NCI-H345 treated with DMSO at 0.1 percent for 48 hours (cell line): ENCODE measurements around the gene RXRB.
"Not testable (repeated sequence)": the region's sequence is repeated elsewhere in the genome, so short reads cannot be mapped to it uniquely, and the experiment has no call there.

Experiments
- DNase-seq: peaks from one replicate; lab custom pipeline; 2025; ENCODE audit not compliant: unreplicated experiment; lab: John Stamatoyannopoulos, UW

The RXRB gene

DNA sequence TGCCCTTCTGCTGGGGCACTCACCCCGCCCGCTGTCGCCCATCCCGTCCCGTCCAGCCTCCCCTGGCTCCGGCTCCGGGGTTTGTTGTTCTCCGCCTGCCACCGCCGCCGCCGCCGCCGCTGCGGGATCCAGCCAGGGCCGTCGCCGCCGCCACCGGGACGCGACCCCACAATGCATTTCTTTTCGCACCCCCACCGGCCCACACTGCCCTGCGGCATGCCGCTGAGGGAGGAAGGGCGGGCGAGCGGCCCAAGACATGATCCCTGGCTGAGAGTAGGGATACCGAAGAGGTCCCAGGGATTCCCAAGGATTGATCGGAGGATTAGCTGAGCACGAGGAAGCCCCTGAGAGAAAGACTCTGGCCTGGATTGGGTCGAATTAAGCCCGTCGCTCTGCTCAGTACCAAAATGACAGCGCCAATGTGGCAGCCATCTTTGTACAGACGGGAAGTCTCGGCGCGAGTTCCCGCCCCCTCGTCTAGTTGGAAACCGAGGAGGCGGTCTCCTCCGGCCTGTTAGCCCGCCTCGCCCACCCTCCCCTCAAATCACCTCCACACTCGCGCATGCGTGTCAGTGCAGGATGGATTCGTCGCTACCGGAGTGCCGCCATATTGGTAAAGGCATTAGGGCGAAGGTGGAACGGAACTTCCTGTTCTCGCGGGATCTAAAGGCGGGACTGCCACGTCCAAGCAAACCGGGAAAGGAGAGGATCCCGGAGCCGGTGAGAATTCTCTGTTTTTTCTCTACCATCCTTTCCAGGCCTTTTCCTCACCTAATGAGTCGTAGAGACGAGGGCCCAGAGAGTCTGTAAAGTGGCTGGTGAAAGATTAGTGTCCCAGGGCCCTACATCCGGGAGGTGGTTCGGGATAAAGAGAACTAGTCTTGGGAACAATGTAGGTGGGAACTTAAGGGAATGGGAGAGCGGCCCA is at the start of gene RXRB, which contains the start of gene SLC39A7:
RXRB (minus strand) TSS at position 447 of the 928 bp plus-strand sequence; CDS start at position 258, 189 bp downstream.
SLC39A7 (plus strand) TSS at position 649 of the 928 bp plus-strand sequence. CDS start 379 bp downstream, outside the sequence.
- peak; percentile 96 for DNase-seq

DNA sequence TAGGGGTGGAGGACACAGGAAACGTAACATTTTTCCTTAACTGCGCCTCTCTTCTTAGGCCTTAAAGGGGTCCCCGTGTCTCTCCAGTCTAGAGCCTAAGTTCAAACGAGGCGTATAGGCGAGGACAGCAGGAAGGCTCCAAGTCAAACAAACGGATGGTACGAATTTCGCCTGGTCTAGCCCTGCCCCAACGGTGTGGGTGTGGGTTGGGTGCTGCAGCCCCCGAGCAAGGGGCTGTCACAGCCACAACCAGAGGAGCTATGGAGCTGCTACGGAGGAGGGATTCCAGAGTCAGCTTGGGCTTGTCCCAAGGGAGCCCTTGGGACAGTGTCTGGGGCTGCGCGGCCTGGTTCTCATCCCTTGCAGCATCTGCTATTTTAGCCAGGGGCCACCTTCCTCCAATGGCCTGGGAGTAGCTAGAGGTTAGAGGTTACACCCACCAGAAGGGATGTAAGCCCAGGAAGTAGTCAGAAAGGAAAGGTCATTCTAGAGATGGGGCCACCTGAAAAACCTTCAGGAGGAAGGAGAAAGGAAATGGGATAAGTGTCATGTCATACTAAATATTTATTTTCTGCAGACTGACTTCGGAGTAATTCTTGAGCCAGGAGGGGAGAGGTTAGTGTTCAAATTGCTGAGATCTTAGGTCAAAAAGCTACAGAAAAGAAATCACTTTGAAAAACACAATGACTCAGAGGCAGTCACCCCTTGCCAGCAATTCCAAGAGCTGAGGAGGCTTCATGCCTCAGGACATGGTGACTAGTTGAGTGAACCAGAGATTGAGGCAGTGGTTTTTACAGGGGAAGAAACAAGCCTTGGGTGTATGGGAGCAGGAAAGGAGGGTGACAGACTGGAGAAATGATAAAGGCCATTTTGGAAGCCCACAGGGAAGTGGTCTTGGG is 49.5 kb upstream of the RXRB start:
- no peak for DNase-seq

DNA sequence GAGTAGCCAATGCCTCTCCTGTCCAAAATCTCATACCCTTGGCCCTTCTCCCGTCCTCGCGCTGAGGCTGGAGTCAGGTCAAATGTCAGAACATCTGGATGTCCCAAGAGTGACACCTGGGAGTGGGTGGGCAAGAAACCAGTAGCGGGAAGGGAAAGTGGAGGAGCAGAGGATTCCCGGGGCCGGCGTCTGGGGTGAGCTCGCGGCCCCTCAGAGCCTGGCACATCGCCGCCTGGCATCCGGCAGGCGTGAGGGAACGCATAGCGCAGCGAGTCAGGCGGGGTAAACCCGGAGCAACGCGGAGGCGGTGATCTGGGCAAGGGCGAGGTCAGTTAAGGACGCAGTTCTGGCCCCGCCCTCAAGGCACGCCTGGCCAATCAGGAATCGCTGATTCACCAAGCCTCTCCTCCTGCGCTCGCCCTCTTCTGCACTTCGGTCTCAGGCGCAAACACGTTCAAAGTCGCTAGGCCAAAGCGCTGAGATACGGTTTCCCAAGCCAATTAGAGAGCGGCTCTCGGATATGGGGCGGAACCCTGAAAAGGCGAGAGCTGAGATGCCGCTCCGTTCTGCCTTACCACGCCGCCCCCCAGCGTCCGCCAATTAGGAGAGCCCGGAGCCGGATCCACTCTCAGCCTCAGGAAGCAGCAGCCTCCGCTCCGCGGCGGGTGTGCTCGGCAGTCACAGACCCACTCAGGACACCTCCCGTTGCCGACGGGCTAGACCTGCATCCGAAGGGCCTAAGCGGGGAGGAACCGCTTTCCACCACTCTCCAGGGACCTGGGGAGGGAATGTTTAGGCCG is 48.7 kb upstream of the RXRB start:
- DNase-seq = peak; percentile 95

DNA sequence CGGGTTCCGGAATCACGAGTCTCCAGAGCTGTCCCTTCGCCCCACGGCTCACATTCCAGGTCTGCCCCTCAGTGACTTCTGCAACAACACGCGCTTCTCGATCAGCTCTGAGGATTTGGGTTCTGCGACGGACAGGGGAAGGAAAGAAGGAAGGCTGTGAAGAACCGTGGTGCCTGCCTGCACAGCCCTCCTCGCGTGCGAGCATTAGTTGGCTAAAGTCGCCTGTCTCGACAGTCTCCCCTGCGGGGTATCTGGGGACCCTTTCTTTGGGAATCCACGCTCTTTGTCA is 48.1 kb upstream of the RXRB start:
- peak; percentile 70 for DNase-seq

DNA sequence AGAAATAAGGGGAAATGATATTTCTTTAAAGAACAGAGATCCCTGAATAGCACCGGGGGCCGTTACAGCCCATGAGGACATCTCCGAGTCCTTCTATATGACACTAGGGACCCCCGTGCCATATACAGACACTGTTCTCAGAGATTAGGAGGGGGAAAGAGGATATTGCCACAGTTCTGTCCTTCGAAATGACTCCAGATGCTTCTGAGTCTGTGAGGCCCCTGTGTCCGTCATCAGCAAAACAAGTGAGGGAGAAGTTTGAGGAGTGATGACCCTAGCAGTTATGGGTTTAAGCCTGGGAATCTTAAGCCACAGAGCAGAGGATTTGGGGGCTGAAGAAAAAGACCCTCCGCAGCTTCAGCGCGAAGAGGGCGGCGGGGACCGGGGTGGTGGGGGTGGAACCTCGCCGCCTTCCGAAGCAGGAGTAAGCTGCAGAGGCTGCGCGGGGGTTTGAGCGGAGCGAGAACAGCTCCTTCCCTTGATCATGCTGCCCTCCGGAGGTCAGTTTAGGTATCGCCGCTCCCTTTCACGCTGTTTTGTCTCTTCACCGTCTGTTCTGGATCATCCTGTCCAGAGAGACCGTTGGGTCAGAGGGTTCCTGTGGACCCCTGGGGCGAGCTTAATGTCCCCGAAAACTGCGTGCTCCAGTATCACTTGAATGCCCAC is 47.6 kb upstream of the RXRB start:
- DNase-seq = peak; percentile 70

DNA sequence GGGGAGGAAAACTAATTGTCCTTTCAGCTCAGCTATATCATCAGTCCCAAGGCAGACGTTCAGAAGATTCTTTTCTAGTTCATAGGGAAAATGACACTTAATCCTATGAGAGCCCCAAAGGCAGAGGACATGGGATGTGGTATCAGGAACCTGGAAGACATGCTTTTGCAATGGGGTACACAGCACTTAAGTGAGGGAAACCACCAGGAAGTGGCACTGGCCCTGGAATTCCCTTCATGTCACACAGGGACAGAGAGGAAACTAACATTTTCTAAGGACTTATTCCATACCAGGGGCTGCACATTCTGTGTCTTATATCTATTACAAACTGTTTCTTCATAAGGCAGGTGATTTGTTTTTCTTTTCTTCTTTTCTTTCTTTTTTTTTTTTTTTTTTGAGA is 43.0 kb upstream of the RXRB start:
- no peak for DNase-seq

DNA sequence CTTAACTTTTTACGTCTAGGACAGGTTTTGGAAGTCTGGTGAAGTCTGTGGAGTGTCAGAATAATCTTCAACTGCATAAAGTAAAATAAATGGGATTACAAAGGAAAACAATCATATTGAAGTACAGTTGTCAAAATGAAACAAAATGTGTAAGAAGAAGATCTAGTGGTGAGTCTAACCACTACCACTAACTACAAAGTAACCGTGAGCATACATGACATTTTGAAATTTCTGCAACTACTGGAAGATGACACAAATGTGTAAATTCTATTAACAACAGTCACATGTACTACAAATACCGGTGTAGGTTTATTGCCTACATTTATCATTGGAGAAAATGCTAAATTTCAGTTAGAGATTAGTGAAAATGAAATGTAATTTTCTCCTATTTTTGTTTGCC is 41.5 kb upstream of the RXRB start:
- DNase-seq = no peak

DNA sequence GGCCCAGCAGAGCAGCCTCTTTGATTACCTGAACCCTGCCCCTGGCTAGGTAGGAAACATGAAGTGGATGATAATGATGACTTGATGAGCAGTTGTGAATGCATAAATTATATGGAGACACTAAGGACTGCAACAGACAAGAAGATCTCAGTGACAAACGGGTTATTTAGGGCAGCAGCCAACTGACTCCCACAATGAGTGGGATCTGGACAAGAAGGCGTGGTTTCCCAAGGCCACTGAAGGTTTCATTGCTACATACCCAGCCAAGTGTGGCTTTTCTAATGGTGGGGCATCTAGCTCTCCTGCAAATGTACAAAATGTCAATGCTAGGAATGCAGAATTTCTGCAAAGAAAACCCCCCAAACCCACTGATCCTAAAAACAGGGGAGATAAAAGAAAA is 37.3 kb upstream of the RXRB start:
- DNase-seq = no peak

DNA sequence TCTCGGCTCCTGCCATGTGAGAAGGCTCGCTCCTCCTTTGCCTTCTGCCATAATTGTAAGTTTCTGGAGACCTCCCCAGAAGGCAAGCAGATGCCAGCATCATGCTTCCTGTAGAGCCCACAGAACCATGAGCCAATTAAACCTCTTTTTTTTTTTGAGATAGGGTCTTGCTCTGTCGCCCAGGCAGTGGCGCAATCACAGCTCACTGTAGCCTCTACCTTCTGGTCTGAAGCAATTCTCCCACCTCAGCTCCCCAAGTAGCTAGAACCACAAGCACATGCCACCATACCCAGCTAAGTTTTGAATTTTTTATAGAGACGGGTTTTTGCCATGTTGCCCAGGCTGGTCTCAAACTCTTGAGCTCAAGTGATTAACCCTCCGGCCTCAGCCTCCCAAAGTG is 36.4 kb upstream of the RXRB start:
- no peak for DNase-seq

DNA sequence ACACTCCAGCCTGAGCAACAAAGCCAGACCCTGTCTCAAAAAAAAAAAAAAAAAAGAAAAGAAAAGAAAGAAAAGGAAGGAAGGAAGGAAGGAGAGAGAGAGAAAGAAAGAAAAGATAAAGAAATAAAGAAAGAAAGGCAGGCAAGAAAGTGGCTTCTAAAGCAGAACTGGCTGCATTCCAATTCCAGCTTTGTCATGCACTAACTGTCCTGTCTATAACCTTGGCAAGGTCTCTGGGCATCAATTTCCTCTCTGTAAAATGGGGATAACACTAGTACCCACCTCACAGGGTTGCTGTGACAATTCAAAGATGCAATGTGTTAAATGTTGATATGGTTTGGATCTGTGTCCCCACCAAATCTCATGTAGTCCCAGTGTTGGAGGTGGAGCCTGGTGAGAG is 35.9 kb upstream of the RXRB start:
- DNase-seq = no peak

DNA sequence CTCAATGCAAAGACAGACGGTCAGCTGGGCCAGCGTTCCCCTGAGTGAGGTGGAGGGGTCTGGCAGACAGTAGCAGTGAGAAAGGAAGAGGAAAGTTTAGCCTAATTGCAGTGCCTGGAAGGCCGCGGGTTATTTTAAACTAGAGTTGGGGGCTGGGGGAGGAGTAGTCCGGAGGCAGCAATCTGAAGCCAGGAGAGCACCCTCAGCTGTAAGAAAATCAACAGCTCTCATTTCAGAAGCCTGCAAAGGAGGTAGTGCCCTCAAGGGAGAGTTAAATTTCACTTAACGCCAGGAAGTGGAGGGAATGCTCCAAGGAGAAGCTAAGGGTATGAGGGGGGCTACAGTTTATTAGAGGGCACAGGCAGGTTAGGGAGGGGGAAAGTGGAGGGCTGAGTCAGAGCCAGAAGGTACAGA is 34.8 kb upstream of the RXRB start:
- no peak for DNase-seq

DNA sequence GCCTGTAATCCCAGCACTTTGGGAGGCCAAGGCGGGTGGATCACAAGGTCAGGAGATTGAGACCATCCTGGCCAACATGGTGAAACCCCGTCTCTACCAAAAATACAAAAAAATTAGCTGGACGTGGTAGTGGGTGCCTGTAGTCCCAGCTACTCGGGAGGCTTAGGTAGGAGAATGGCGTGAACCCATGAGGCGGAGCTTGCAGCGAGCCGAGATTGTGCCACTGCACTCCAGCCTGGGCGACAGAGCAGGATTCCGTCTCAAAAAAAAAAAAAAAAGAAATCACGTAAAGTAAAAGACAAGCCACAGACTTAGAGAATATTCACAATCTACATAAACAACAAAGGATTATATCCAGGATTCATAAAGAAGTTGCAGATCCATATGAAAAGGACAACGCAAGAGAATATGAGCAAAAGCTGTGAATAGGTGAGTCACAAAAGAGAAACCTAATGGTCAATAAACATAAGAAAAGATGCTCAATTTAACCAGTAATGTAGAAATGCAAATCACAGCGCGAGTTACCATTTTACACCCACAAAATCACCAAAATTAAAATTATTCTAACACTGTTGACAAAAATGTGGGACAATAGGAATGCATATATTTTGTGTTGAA is 26.1 kb upstream of the RXRB start:
- DNase-seq = not testable (repeated sequence)

DNA sequence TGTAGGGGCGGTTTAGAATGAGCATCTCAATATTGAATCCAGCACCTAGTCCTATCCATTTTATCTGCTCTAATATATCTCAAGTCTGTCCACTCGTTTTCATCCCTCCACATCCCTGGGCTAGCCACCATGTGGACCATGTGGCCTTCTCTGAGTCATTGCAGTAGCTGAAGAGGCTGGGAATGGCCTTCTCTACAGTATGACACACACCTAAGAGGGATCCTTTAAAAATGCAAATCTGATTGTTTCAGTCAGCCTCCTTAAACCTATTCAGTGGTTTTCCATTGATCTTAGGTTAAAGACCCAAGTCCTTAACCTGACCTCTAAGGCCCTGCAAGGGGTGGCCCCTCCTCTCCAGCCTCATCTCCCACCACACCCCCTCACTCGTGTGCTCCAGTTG is 17.2 kb upstream of the RXRB start:
- DNase-seq = no peak

DNA sequence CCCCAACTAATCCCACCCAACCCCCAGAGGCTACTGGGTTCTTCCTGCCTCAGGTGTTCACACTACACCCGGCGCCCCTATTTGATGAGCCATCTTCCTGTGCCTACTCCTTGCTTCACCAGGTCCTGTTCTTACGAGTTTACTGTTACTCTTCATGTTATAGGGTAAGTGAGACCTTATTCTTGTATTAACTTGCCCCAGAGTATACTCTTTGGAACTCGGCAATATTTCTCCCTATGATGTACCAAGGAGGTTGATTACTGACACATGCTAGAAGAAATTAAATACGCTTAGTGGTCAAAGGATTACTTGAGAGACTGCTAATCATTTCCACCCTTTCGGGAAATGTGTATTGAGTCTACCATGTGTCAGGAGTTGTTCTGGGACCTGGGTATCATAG is 16.8 kb upstream of the RXRB start:
- DNase-seq = no peak

DNA sequence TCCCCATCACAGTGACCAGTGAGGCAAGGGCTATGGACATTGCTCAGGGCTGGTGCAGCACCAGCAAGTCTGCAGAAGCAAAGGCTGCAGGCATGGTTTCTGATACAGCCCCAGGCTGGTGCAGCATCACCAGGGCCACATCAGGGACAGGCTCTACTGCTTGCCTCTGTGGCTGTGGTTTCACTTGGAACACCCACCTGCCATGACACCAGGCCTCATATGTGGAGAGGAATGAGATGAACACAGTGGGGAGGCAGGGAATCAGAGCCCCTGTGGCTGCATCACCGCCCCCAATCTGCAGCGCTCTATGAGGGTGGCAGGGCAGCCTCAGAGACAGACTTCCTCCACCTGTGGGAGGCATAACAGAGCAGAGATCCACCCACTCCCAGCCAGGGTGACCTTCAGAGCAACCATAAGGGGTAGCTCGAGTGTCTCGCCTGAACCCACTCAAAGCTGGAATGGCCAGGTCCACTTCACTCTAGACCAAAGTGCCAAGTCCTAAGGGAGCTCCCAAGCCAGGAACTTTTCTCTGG is 15.7 kb upstream of the RXRB start:
- DNase-seq = no peak

DNA sequence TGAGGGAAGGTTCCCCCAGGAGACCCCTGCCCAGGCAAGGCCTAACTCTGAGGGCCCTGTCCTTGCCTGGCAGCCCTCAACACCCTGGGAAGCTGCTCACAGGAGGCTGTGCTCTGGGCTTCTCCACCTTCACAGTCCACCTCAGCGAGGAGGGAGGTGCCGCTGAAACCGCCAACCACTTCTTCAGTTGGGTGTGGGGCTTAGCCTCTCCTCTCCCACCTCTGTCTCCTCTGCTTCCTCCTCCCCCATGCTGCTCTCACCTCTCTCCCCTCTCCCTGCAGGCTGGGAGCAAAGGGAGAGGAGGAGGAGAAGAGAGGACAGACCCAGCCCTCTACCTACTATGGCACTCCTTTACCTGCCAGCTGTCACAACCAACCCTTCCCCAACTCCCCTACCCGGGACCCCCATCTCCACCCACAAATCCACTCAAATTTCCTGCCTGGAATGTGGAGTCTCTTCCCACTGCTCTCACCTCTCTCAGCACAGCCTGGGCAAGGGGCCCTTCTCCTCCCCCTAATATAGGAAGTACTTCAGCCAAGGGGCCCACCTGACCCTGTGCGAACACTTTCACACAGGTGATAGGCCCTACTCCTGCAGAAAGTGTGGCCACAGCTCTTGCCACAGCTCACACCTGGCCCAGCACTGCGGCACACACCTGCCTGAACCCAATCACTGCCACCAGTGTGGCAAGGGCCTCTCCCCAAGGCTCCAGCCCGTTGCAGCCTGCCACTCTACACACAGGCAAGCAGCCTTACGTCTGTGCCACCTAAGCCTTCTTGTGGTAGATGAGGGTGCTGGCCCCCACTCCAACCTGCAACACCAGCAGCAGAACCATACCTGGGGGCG is 15.0 kb upstream of the RXRB start:
- DNase-seq = no peak

DNA sequence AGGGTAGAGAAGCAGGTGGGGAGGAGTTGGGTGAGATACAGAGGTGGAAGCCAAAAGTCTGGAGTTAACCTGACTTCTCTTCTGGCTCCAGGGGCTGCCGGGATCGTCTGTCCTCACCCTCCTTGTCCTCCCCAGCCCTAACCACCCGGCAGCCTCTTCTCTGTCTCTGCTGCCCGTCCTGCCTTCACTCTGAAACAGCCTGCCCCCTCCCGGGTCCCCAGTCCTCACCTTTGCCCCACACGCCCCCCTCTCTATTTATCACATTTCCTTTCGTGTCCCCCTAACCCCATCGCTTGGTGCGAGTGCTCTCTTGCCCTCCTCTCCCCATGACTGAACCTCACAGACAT is 13.5 kb upstream of the RXRB start:
- no peak for DNase-seq

DNA sequence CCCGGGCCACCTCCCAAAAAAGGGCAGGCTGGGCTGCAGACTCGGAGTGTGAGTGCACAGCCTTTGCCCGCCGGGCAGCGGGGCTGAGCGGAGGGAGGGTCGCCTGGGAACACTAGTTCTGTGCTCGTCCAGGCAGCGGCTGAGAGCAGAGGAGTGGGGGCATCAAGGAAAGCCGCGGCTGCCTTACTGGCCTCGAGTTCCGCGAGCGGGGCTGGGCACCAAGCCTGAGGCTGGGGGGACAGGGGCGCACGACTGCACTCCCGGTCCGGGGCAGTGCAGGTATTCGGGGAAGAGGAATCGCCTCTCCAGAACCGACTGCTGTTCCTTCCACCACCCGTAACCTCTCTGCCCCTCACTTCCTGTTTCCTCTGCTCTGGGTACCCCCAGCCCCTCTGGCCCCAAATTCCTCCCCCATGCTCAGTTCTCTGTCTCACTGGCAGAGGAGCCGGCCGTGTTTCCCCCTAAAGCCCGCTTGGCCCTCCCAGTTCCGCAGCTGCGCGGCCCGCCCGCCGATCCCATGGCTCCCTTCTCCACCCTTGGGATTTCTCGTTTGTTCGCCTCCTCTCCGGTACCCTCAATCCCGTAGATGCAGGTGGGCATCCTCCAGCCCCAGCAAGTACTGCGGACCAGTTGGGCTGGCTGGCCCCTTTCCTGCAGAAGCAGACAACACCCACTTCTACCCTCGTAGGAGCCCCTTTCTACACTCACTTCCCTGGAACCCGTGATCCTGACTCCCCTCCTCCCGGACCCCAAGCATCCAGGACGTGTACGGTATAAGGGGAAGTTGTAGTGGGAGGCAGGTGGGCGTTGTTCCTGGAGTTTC is 12.9 kb upstream of the RXRB start:
- DNase-seq = no peak
